ENCODE measurements around the gene EMCN. TPM values are rescaled to one million over a fixed set of nuclear protein-coding genes. Genes with fewer than 3 reads are reported as not detected.

EMCN gene
- total and polyA plus RNA-seq, 2 donors (not counting 1 experiment from before 2014, with no cell fraction given): not detected

- no peak for TF ChIP-seq EZH2 (IDR thresholded peaks at IDR 0.05; ENCODE audit: borderline replicate concordance, insufficient read depth, low read depth, low read length, poor library complexity, severe bottlenecking)
- TF ChIP-seq, protein P1, sequence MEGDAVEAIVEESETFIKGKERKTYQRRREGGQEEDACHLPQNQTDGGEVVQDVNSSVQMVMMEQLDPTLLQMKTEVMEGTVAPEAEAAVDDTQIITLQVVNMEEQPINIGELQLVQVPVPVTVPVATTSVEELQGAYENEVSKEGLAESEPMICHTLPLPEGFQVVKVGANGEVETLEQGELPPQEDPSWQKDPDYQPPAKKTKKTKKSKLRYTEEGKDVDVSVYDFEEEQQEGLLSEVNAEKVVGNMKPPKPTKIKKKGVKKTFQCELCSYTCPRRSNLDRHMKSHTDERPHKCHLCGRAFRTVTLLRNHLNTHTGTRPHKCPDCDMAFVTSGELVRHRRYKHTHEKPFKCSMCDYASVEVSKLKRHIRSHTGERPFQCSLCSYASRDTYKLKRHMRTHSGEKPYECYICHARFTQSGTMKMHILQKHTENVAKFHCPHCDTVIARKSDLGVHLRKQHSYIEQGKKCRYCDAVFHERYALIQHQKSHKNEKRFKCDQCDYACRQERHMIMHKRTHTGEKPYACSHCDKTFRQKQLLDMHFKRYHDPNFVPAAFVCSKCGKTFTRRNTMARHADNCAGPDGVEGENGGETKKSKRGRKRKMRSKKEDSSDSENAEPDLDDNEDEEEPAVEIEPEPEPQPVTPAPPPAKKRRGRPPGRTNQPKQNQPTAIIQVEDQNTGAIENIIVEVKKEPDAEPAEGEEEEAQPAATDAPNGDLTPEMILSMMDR (IDR thresholded peaks at IDR 0.05): no peak
- ChIA-PET POLR2A (no interaction called here), CTCF (no interaction called here)
- H3K9me3 Mint-ChIP-seq (ENCODE audit: insufficient read depth): no peaks in the 10 kb centered on the region
- intact Hi-C loops (cut with micrococcal nuclease): no loop called here
- Histone ChIP-seq H4K20me1 (ENCODE audit: control insufficient read depth, insufficient read depth, low read length, poor library complexity, severe bottlenecking) (no peaks in the 10 kb centered on the region), H3K79me2 (ENCODE audit: control insufficient read depth, insufficient read depth, low read length) (no peaks in the 10 kb centered on the region), H2AFZ (ENCODE audit: insufficient read depth, low read depth, low read length, poor library complexity, severe bottlenecking) (no peak overlapping the region), H3K9me3 (ENCODE audit: control extremely low read depth in 1 of 3, control insufficient read depth in 2 of 3, insufficient read depth in 1 of 3, low read length in 2 of 3) (peaks cover under 1 to 4% (median 2%) of the 10 kb centered on the region in 3 donors), H3K27ac (ENCODE audit: low read length in 2 of 2) (no peak overlapping the region), H3K4me3 (ENCODE audit: control extremely low read depth in 1 of 5, extremely low read depth in 1 of 5, insufficient read depth in 1 of 5, low read depth in 2 of 5, low read length in 4 of 5) (no peak overlapping the region), H3K9ac (ENCODE audit: low read length) (no peak overlapping the region), H3K4me1 (ENCODE audit: control insufficient read depth in 2 of 2, insufficient read depth in 2 of 2, low read length in 2 of 2) (no peaks in the 10 kb centered on the region), H3K27me3 (replicated peaks in 1 of 4; ENCODE audit: control extremely low read depth in 1 of 4, control insufficient read depth in 3 of 4, insufficient read depth in 4 of 4, low read length in 3 of 4) (no peaks in the 10 kb centered on the region), H3K36me3 (replicated peaks in 1 of 2; ENCODE audit: control extremely low read depth in 1 of 2, control insufficient read depth in 1 of 2, extremely low read depth in 1 of 2, insufficient read depth in 2 of 2, low read length in 1 of 2) (no peaks in the 10 kb centered on the region), H3K4me2 (replicated peaks; ENCODE audit: low read depth, low read length, poor library complexity, severe bottlenecking) (no peak overlapping the region)
- ATAC-seq (ENCODE audit: low read depth) (no peak), DNase-seq (no peak)
- no peaks in the 10 kb centered on the region for H3K27me3 Mint-ChIP-seq
- H3K4me3 Mint-ChIP-seq: no peak overlapping the region
- no peaks in the 10 kb centered on the region for H3K4me1 Mint-ChIP-seq
- H3K27ac Mint-ChIP-seq: no peak overlapping the region
Measured at GRCh38 chr4:100497791-100498190, 20.0 kb downstream of the EMCN start.

- no CpG with 5 or more reads among the region's 1 CpG for WGBS (ENCODE audit: insufficient coverage)
Measured at GRCh38 chr4:100495074-100495473, 22.7 kb downstream of the EMCN start.

More at GRCh38 chr4:100495074-100495473, 22.7 kb downstream of the EMCN start:
- no peaks in the 10 kb centered on the region for H3K79me2 ChIP-seq (ENCODE audit: control insufficient read depth, insufficient read depth, low read length)
- Mint-ChIP-seq H3K4me1 (no peaks in the 10 kb centered on the region), H3K4me3 (no peak overlapping the region), H3K9me3 (ENCODE audit: insufficient read depth) (peaks cover 7% of the 10 kb centered on the region), H3K27me3 (no peaks in the 10 kb centered on the region), H3K27ac (no peak overlapping the region)
- peaks cover 7 to 15% (median 10%) of the 10 kb centered on the region in 3 donors for H3K9me3 ChIP-seq (ENCODE audit: control extremely low read depth in 1 of 3, control insufficient read depth in 2 of 3, insufficient read depth in 1 of 3, low read length in 2 of 3)
- ChIA-PET POLR2A (no interaction called here), CTCF (no interaction called here)
- TF ChIP-seq, protein P1 (IDR thresholded peaks at IDR 0.05): no peak
- no peak for TF ChIP-seq EZH2 (IDR thresholded peaks at IDR 0.05; ENCODE audit: borderline replicate concordance, insufficient read depth, low read depth, low read length, poor library complexity, severe bottlenecking)
- no peak for DNase-seq
- H3K9ac ChIP-seq (ENCODE audit: low read length): no peak overlapping the region
- H3K4me2 ChIP-seq (replicated peaks; ENCODE audit: low read depth, low read length, poor library complexity, severe bottlenecking): no peak overlapping the region
- no peak overlapping the region for H2AFZ ChIP-seq (ENCODE audit: insufficient read depth, low read depth, low read length, poor library complexity, severe bottlenecking)
- no peaks in the 10 kb centered on the region for H3K4me1 ChIP-seq (ENCODE audit: control insufficient read depth in 2 of 2, insufficient read depth in 2 of 2, low read length in 2 of 2)
- no peaks in the 10 kb centered on the region for H3K27me3 ChIP-seq (replicated peaks in 1 of 4; ENCODE audit: control extremely low read depth in 1 of 4, control insufficient read depth in 3 of 4, insufficient read depth in 4 of 4, low read length in 3 of 4)
- H4K20me1 ChIP-seq (ENCODE audit: control insufficient read depth, insufficient read depth, low read length, poor library complexity, severe bottlenecking): no peaks in the 10 kb centered on the region
- no peak for ATAC-seq (ENCODE audit: low read depth)
- H3K4me3 ChIP-seq (ENCODE audit: control extremely low read depth in 1 of 5, extremely low read depth in 1 of 5, insufficient read depth in 1 of 5, low read depth in 2 of 5, low read length in 4 of 5): no peak overlapping the region
- intact Hi-C loops (cut with micrococcal nuclease): no loop called here
- no peak overlapping the region for H3K27ac ChIP-seq (ENCODE audit: low read length in 2 of 2)
- no peaks in the 10 kb centered on the region for H3K36me3 ChIP-seq (replicated peaks in 1 of 2; ENCODE audit: control extremely low read depth in 1 of 2, control insufficient read depth in 1 of 2, extremely low read depth in 1 of 2, insufficient read depth in 2 of 2, low read length in 1 of 2)
